Measurements from ENCODE around the gene NRP2. TPM values are rescaled to one million over a fixed set of nuclear protein-coding genes. Genes with fewer than 3 reads are reported as not detected.

Gene NRP2
- total RNA-seq, 2 experiments from 2014 or later: 1.5 to 3.8 TPM

DNA sequence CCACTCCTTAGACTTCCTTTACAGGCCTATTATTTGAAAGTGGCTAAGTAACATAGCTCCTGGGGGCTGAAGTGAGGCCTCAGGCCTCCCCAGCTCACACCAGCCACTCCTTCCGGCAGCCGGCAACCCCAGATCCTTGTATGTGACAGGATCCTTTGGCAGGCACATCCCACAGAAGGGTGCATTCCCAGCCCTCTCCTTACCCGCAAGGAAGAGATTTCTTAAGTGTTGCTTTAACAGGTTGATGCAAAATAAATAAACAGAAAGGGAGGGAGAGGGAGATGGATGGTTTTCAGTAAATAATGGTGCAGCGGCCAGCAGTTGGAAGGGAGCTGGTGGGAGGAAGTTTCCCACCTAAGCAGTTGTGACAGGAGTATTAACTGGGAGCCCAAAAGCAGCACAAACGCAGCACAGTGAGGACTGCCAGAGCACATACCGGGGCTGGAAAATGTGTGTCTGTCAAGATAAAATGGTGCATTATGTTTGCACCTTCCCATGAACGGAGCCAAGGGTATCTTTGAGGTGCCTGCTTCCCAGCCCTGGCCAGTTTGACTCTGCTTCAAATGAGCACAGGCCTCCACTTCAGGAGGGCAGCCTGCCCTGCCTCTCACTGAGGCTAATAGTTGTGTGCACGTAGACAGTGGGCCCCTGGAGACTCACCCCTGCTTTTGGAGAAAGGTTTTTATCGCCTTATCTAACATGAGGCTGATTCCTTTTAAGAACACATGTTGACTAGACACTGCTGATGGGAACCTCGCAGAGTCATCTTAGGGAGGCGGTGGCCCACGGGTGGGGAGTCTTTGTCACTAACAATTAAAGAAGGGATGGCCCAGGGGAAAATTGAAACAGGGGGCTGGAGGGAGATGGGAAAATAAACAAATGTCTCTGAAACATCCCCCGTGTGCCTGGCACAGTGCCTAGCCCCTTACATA, 32.8 kb downstream of the NRP2 start:
- DNase-seq: no peak
- ChIA-PET CTCF (interaction anchor here (0.9 to 1.0 kb wide), 2 partner anchors 8 to 12 kb away, joined by 3 read pairs; no protein-coding TSS in a partner anchor), POLR2A (no interaction called here)
- no peaks in the 10 kb centered on the region for H3K9me3 Mint-ChIP-seq (ENCODE audit: low read depth)
- H3K36me3 Mint-ChIP-seq (ENCODE audit: low read depth): no peaks in the 10 kb centered on the region
- peak overlapping the region; percentile 6 for H3K27ac Mint-ChIP-seq
- no peak for ATAC-seq
- peaks cover 13% of the 10 kb centered on the region for H3K4me1 Mint-ChIP-seq
- intact Hi-C loops (cut with DNase I, micrococcal nuclease): no loop called here
- no peak overlapping the region for H3K4me3 Mint-ChIP-seq
- H3K27me3 Mint-ChIP-seq: peaks cover 2% of the 10 kb centered on the region

DNA sequence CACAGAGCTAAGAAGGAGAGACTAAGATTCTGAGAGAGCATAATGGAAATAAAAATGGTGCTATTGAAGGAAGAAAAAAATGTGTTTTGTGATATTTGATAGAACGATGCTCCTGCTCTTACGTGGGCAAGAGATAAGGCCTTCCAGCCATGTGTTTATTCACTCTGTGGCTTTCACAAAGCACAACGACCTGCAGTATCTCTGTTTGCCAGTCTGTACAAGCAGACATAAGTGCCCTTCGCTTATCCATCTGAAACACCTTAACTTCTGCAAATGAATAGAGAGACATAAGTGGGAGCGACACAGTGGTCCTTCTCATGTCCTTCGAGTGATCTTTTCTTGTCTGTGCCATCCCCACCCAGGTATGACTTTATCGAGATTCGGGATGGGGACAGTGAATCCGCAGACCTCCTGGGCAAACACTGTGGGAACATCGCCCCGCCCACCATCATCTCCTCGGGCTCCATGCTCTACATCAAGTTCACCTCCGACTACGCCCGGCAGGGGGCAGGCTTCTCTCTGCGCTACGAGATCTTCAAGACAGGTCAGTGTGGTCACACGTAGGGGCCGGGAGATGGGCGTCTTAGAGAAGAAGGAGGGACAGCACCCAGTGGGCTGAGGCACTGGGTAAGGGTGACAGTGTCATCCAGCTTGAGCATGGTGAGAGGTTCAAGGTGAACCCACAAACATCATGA, 33.7 kb downstream of the NRP2 start:
- DNase-seq: peak; percentile 24
- Mint-ChIP-seq H3K4me3 (no peak overlapping the region), H3K4me1 (peaks cover 13% of the 10 kb centered on the region), H3K27me3 (peaks cover 2% of the 10 kb centered on the region), H3K27ac (no peak overlapping the region), H3K36me3 (ENCODE audit: low read depth) (no peaks in the 10 kb centered on the region), H3K9me3 (ENCODE audit: low read depth) (no peaks in the 10 kb centered on the region)
- POLR2A ChIA-PET: no interaction called here
- intact Hi-C loops (cut with DNase I, micrococcal nuclease): no loop called here
- ATAC-seq: no peak
- CTCF ChIA-PET: interaction anchor here (0.9 kb wide), 1 partner anchor 13 kb away, joined by 3 read pairs; no protein-coding TSS in a partner anchor

- Mint-ChIP-seq H3K36me3 (ENCODE audit: low read depth) (no peaks in the 10 kb centered on the region), H3K9me3 (ENCODE audit: low read depth) (no peaks in the 10 kb centered on the region), H3K4me1 (peaks cover 13% of the 10 kb centered on the region), H3K4me3 (no peak overlapping the region), H3K27ac (no peak overlapping the region), H3K27me3 (peaks cover 2% of the 10 kb centered on the region)
- intact Hi-C loops (cut with DNase I, micrococcal nuclease): no loop called here
- DNase-seq: no peak
- no peak for ATAC-seq
- POLR2A ChIA-PET: no interaction called here
- CTCF ChIA-PET: no interaction called here
Measured at GRCh38 chr2:205717175-205717846, 35.0 kb downstream of the NRP2 start.

- H3K36me3 Mint-ChIP-seq (ENCODE audit: low read depth): no peaks in the 10 kb centered on the region
- no peak overlapping the region for H3K4me3 Mint-ChIP-seq
- intact Hi-C loops (cut with DNase I, micrococcal nuclease): no loop called here
- ChIA-PET CTCF (no interaction called here), POLR2A (no interaction called here)
- DNase-seq (no peak), ATAC-seq (no peak)
- peaks cover 13% of the 10 kb centered on the region for H3K4me1 Mint-ChIP-seq
- no peak overlapping the region for H3K27ac Mint-ChIP-seq
- no peaks in the 10 kb centered on the region for H3K9me3 Mint-ChIP-seq (ENCODE audit: low read depth)
- H3K27me3 Mint-ChIP-seq: peaks cover 2% of the 10 kb centered on the region
Measured at GRCh38 chr2:205717999-205718398, 35.7 kb downstream of the NRP2 start.

DNA sequence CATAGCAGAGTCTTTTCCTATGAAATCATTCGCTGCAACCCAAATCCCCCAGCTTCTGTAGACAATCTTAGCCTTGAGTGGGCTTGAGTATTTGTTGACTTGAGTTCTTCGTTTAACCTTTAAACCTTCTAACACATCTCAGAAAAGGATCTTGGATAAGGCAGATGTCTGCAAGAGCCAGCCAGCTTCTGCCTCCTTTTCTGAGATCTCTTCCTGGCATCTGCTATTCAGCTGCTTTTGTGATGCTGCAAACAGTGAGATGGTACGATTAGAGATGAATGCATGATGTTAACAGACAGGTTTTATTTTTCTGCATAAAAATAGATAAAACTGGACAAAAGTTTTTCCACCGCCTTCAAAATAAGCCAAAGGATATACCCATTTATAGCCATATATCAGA, 37.5 kb downstream of the NRP2 start:
- peaks cover 2% of the 10 kb centered on the region for H3K27me3 Mint-ChIP-seq
- DNase-seq (no peak), ATAC-seq (no peak)
- CTCF ChIA-PET: interaction anchor here (0.7 kb wide), 3 partner anchors 48 to 186 kb away, joined by 3 to 6 read pairs (median 3); no protein-coding TSS in a partner anchor
- intact Hi-C loops (cut with DNase I, micrococcal nuclease): no loop called here
- H3K4me3 Mint-ChIP-seq: no peak overlapping the region
- H3K4me1 Mint-ChIP-seq: peaks cover 2% of the 10 kb centered on the region
- H3K36me3 Mint-ChIP-seq (ENCODE audit: low read depth): no peaks in the 10 kb centered on the region
- H3K9me3 Mint-ChIP-seq (ENCODE audit: low read depth): no peaks in the 10 kb centered on the region
- POLR2A ChIA-PET: interaction anchor here (0.5 kb wide), 1 partner anchor 987 kb away, joined by 3 read pairs; no protein-coding TSS in a partner anchor
- no peak overlapping the region for H3K27ac Mint-ChIP-seq

GRCh38 chr2:205720451-205720902, 38.2 kb downstream of the NRP2 start:
- DNase-seq: no peak
- Mint-ChIP-seq H3K4me1 (peaks cover 1% of the 10 kb centered on the region), H3K4me3 (no peak overlapping the region), H3K9me3 (ENCODE audit: low read depth) (no peaks in the 10 kb centered on the region), H3K27ac (no peak overlapping the region), H3K27me3 (peaks cover 2% of the 10 kb centered on the region), H3K36me3 (ENCODE audit: low read depth) (no peaks in the 10 kb centered on the region)
- POLR2A ChIA-PET: interaction anchor here (0.5 kb wide), 1 partner anchor 986 kb away, joined by 3 read pairs; no protein-coding TSS in a partner anchor
- no peak for ATAC-seq
- CTCF ChIA-PET: interaction anchor here (0.7 kb wide), 2 partner anchors 48 to 92 kb away, joined by 3 read pairs; no protein-coding TSS in a partner anchor
- intact Hi-C loops (cut with DNase I, micrococcal nuclease): no loop called here

GRCh38 chr2:205721057-205721449, 38.8 kb downstream of the NRP2 start:
- H3K9me3 Mint-ChIP-seq (ENCODE audit: low read depth): no peaks in the 10 kb centered on the region
- DNase-seq: peak; percentile 26
- intact Hi-C loops (cut with DNase I, micrococcal nuclease): no loop called here
- H3K36me3 Mint-ChIP-seq (ENCODE audit: low read depth): no peaks in the 10 kb centered on the region
- CTCF ChIA-PET: interaction anchor here (1.1 to 1.2 kb wide), 2 partner anchors 9 to 12 kb away, joined by 5 read pairs; no protein-coding TSS in a partner anchor
- H3K27ac Mint-ChIP-seq: no peak overlapping the region
- POLR2A ChIA-PET: no interaction called here
- H3K27me3 Mint-ChIP-seq: peaks cover 2% of the 10 kb centered on the region
- ATAC-seq: peak; percentile 44
- peaks cover 1% of the 10 kb centered on the region for H3K4me1 Mint-ChIP-seq
- no peak overlapping the region for H3K4me3 Mint-ChIP-seq

- H3K27me3 Mint-ChIP-seq: peaks cover 2% of the 10 kb centered on the region
- ChIA-PET CTCF (interaction anchor here (0.8 to 1.2 kb wide), 3 partner anchors 7 to 72 kb away, joined by 3 to 5 read pairs (median 4); no protein-coding TSS in a partner anchor), POLR2A (no interaction called here)
- intact Hi-C loops (cut with DNase I, micrococcal nuclease): no loop called here
- DNase-seq (no peak), ATAC-seq (no peak)
- H3K4me1 Mint-ChIP-seq: peaks cover 1% of the 10 kb centered on the region
- no peaks in the 10 kb centered on the region for H3K9me3 Mint-ChIP-seq (ENCODE audit: low read depth)
- no peak overlapping the region for H3K27ac Mint-ChIP-seq
- no peaks in the 10 kb centered on the region for H3K36me3 Mint-ChIP-seq (ENCODE audit: low read depth)
- H3K4me3 Mint-ChIP-seq: no peak overlapping the region
Measured at GRCh38 chr2:205722283-205722918, 40.1 kb downstream of the NRP2 start.

DNA sequence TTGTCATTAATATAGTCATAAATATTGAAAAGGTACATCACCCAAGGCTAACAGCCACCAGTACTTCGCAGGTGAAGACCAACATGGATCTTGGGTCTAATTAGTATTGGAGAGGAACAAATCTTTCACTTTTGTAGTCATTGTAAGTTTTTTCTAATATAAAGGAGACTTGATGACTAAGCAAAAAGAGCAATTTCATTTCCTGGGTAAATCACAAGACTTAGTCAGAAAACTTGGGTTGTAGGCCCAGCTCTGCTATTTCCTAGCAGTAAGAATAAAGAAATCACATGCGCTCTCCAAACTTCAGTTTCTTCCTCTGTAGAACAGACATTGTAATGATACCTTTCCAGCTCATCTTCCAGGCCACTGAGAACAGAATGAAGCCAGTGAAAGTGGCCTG, 40.9 kb downstream of the NRP2 start:
- ChIA-PET CTCF (interaction anchor here (0.9 kb wide), 1 partner anchor 8 kb away, joined by 3 read pairs; no protein-coding TSS in a partner anchor), POLR2A (no interaction called here)
- Mint-ChIP-seq H3K4me1 (peaks cover 1% of the 10 kb centered on the region), H3K36me3 (ENCODE audit: low read depth) (no peaks in the 10 kb centered on the region), H3K4me3 (no peak overlapping the region), H3K9me3 (ENCODE audit: low read depth) (no peaks in the 10 kb centered on the region), H3K27ac (no peak overlapping the region), H3K27me3 (no peaks in the 10 kb centered on the region)
- intact Hi-C loops (cut with DNase I, micrococcal nuclease): no loop called here
- no peak for ATAC-seq
- DNase-seq: no peak

DNA sequence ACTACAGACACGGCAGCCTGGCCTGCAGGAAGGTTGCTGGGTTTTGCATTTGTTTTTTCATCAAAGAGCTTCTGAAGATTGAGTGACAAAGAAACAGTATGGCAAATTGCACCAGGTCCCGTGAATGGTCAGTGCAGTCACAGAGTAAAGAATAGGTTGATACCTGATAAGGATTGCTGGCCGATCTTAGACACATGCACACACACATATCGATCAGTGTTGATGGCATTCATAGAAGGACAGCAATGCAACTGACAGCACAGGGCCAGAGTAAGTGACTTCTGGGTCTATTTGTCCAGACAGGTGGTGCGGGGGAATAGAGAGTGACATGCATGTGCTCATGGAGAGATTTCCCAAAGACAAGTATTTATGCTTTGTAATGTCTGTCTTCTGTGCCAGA, 42.8 kb downstream of the NRP2 start:
- no peak overlapping the region for H3K27ac Mint-ChIP-seq
- POLR2A ChIA-PET: no interaction called here
- H3K4me1 Mint-ChIP-seq: no peaks in the 10 kb centered on the region
- no peak for DNase-seq
- H3K36me3 Mint-ChIP-seq (ENCODE audit: low read depth): no peaks in the 10 kb centered on the region
- CTCF ChIA-PET: interaction anchor here (0.5 to 1.0 kb wide), 2 partner anchors 761 to 1820 kb away, joined by 3 read pairs; no protein-coding TSS in a partner anchor
- H3K9me3 Mint-ChIP-seq (ENCODE audit: low read depth): no peaks in the 10 kb centered on the region
- intact Hi-C loops (cut with DNase I, micrococcal nuclease): no loop called here
- no peaks in the 10 kb centered on the region for H3K27me3 Mint-ChIP-seq
- no peak for ATAC-seq
- no peak overlapping the region for H3K4me3 Mint-ChIP-seq

- ATAC-seq (no peak), DNase-seq (no peak)
- Mint-ChIP-seq H3K4me3 (no peak overlapping the region), H3K4me1 (no peaks in the 10 kb centered on the region), H3K27me3 (no peaks in the 10 kb centered on the region), H3K27ac (no peak overlapping the region), H3K36me3 (ENCODE audit: low read depth) (no peaks in the 10 kb centered on the region), H3K9me3 (ENCODE audit: low read depth) (no peaks in the 10 kb centered on the region)
- POLR2A ChIA-PET: no interaction called here
- CTCF ChIA-PET: interaction anchor here (0.6 to 0.7 kb wide), 2 partner anchors 214 to 1465 kb away, joined by 3 read pairs; no protein-coding TSS in a partner anchor
- intact Hi-C loops (cut with DNase I, micrococcal nuclease): no loop called here
Measured at GRCh38 chr2:205726506-205726905, 44.2 kb downstream of the NRP2 start.
